ENCODE data around the gene ADGRG1.

The ADGRG1 gene

DNA sequence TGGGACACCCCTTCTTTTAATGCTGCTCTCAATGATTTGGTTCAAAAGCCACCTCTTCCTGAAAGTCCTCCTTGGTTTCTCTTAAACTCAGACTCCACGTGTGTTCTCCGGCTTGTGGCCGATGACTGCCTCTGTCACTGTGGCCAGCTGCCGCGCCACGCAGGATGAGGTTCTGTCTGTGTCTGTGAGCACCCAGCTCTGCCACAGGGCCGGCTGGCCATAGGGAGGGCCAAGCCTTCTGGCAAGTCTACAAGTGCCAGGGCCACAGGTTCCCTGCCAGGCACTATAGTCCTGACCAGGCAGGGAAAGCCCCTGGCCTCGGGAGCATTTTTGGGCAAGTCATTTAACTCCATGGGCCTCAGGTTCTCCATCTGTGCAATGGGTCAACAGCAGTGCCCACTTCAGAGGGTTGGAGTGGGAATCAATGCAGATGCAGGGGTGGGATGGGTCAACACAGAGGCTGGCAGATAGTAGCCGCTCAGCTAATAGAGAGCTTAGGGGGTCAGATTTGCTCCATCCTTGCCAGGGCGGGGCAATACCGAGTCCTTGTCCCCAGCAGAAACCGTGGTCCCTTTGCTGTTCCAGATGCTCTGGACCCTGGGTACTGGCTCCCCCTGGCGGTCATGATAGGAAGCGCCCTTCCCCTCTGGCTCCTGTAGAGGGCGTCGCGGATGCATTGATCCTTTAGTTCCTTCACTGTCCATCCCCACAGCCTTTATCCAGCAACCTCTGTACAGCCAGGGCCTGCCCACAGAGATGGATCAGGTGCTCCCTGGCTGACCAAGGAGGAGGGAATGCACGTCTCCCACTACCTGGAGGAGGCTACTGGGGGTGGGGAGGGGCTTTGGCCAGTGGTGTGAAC is 20.4 kb downstream of the ADGRG1 start:
- Histone ChIP-seq H3K4me1 (no peaks in the 10 kb centered on the region), H3K9me3 (no peaks in the 10 kb centered on the region), H3K27me3 (ENCODE audit: low read depth) (no peaks in the 10 kb centered on the region), H3K36me3 (replicated peaks) (no peaks in the 10 kb centered on the region), H3K4me3 (no peak overlapping the region)
- in situ Hi-C loops (cut with MboI; ENCODE audit: low sequenced_read_pairs), result no loop called here
- peak; percentile 51 to 88 for DNase-seq (ENCODE audit: low spot score in 2 of 2)

DNA sequence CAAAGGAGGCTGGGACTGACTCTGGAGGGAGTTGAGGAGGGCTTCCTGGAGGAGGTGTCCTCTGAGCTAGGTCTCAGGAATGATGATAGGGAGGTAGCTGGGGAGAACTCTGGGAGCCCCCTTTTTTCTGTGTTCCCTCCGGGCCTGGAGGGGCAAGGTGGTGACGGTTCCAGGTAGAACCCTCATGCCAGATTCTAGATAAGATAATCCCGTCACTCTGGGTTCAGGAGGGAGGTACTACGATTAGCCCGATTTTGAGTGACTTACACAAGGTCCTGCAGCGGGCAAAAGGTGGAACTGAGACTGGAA is 21.0 kb downstream of the ADGRG1 start:
- no peaks in the 10 kb centered on the region for H3K36me3 ChIP-seq (replicated peaks)
- no peaks in the 10 kb centered on the region for H3K27me3 ChIP-seq (ENCODE audit: low read depth)
- in situ Hi-C loops (cut with MboI; ENCODE audit: low sequenced_read_pairs), result no loop called here
- DNase-seq (ENCODE audit: low spot score in 2 of 2), result no peak
- H3K4me1 ChIP-seq, result no peaks in the 10 kb centered on the region
- no peak overlapping the region for H3K4me3 ChIP-seq
- H3K9me3 ChIP-seq, result no peaks in the 10 kb centered on the region

DNA sequence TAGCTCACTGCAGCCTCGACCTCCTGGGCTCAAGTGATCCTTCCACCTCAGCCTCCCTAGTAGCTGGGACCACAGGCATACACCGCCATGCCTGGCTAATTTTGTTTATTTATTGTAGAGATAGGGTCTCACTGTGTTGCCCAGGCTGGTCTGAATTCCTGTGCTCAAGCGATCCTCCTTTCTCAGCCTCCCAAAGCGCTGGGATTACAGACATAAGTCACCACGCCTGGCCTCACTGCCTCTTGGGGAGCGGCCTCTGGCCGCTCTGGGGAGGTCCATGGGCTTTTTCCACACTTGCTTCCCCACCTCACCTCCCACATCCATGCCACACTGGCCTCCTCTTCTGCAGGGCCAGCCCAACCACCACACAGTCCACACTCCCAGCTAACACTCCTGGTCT is 21.4 kb downstream of the ADGRG1 start:
- Histone ChIP-seq H3K9me3 (no peaks in the 10 kb centered on the region), H3K27me3 (ENCODE audit: low read depth) (no peaks in the 10 kb centered on the region), H3K4me3 (no peak overlapping the region), H3K36me3 (replicated peaks) (no peaks in the 10 kb centered on the region), H3K4me1 (no peaks in the 10 kb centered on the region)
- DNase-seq (ENCODE audit: low spot score in 2 of 2), result no peak
- in situ Hi-C loops (cut with MboI; ENCODE audit: low sequenced_read_pairs), result no loop called here

DNA sequence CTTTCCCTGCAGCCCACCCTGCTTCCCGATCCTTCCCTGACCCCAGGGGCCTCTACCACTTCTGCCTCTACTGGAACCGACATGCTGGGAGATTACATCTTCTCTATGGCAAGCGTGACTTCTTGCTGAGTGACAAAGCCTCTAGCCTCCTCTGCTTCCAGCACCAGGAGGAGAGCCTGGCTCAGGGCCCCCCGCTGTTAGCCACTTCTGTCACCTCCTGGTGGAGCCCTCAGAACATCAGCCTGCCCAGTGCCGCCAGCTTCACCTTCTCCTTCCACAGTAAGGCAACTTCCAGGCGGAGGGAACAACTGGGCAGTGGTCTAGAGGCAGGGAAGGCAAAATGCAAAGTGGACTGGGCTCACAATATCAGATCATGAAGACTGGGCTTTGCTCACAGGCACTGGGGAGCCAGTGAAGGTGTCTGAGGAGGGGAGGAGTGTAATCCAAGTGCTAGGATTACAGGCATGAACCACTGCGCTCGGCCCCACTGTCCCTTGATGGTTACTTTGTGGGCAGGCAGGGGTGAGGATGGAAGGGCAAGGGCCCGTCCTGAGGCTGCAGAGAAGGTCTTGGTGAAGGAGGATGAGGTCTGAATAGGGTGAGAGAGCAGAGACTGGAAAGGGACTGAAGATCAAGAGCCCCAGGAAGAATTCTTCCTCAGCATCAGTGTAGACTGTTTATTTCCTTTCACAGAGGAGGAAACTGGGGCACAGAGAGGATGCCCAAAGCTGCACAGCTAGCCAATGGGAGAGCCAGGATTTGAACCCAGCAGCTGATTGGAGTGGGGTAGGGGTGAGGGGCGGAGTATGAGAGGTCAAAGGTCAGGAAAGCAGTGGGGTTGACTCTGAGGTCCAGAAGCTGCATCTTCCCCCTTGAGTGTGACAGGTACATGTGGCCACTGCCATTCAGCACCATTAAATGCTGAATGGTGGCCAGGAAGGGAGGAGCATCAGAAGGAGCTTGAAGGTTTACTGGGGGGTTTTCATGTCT is 23.2 kb downstream of the ADGRG1 start:
- in situ Hi-C loops (cut with MboI; ENCODE audit: low sequenced_read_pairs), result no loop called here
- H3K4me1 ChIP-seq, result no peaks in the 10 kb centered on the region
- no peak overlapping the region for H3K4me3 ChIP-seq
- no peak for DNase-seq (ENCODE audit: low spot score in 2 of 2)
- no peaks in the 10 kb centered on the region for H3K9me3 ChIP-seq
- no peaks in the 10 kb centered on the region for H3K27me3 ChIP-seq (ENCODE audit: low read depth)
- no peaks in the 10 kb centered on the region for H3K36me3 ChIP-seq (replicated peaks)

DNA sequence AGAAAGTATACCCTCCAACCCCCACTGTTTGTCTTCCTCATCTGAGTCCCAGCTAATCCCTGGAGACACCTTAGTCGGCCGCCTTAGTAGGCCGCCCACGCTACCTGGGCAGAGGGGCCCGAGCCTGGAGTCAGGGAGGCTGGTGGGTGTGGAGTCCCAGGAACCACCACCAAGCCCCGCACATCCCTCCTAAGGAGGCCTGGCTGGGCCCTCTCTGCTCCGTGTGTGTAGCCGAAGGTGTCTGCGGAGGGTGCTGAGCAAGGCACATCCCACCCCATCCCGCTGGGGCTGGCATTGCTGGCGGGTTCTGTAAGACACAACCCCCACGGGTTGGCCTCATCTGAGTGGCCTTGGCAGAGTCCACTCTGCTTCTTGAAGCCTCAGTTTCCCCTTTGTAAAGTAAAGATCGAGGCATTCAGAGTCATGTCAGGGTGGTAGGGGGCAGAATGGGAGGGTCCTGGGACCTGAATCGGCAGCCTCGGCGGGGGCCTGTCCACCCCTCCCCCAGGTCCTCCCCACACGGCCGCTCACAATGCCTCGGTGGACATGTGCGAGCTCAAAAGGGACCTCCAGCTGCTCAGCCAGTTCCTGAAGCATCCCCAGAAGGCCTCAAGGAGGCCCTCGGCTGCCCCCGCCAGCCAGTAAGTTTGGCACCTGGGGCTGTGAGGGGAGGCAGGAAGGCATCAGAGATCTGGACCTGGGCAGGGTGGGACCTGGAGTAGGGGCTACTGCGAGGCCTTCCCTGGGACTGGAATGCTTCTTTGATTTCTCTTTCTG is 24.5 kb downstream of the ADGRG1 start:
- in situ Hi-C loops (cut with MboI; ENCODE audit: low sequenced_read_pairs), result no loop called here
- H3K9me3 ChIP-seq, result no peaks in the 10 kb centered on the region
- no peaks in the 10 kb centered on the region for H3K4me1 ChIP-seq
- H3K4me3 ChIP-seq, result no peak overlapping the region
- H3K27me3 ChIP-seq (ENCODE audit: low read depth), result no peaks in the 10 kb centered on the region
- no peak for DNase-seq (ENCODE audit: low spot score in 2 of 2)
- no peaks in the 10 kb centered on the region for H3K36me3 ChIP-seq (replicated peaks)

DNA sequence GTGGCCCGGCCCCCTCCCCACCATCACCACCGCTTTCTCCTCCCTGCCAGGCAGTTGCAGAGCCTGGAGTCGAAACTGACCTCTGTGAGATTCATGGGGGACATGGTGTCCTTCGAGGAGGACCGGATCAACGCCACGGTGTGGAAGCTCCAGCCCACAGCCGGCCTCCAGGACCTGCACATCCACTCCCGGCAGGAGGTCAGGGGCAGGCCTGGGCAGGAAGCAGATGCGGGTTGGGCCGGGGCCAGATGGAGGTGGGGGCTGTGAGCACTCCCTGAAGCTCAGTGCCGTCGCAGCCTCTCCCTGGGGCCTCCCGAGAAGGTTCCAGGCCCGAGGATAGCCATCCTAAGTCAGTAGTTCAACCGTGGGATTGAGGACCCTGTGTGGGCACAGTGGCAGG is 25.5 kb downstream of the ADGRG1 start:
- H3K9me3 ChIP-seq, result no peaks in the 10 kb centered on the region
- no peak for DNase-seq (ENCODE audit: low spot score in 2 of 2)
- no peak overlapping the region for H3K4me3 ChIP-seq
- in situ Hi-C loops (cut with MboI; ENCODE audit: low sequenced_read_pairs), result no loop called here
- no peaks in the 10 kb centered on the region for H3K27me3 ChIP-seq (ENCODE audit: low read depth)
- H3K36me3 ChIP-seq (replicated peaks), result no peaks in the 10 kb centered on the region
- no peaks in the 10 kb centered on the region for H3K4me1 ChIP-seq

DNA sequence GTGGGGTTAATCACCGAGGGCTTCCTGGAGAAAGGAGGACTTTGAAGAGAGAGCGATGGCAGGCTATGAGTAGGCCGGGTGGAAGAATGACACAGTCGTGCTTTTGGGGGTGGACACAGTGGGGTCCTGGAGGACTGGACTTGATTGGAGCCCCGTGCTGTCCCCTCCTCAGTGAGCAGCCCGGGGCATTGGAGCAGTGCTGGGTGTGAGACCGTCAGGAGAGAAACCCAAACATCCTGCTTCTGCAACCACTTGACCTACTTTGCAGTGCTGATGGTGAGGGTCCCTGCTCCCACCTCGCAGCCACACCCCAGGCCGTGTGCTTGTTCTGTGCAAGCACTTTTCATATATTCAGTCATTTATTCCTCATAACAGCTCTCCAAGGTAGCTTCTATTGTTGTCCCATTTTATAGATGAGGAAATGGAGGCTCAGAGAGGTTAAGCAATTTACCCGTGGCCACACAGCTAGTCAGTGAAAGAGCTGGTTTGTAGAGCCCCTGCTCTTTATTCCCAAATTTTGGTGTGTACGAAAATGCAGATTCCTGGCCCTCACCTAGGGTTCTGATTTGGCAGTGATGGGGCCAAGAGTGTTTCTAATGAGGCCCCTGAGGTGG is 28.0 kb downstream of the ADGRG1 start:
- Histone ChIP-seq H3K4me3 (no peak overlapping the region), H3K36me3 (replicated peaks) (no peaks in the 10 kb centered on the region), H3K9me3 (no peaks in the 10 kb centered on the region), H3K27me3 (ENCODE audit: low read depth) (no peaks in the 10 kb centered on the region), H3K4me1 (no peaks in the 10 kb centered on the region)
- in situ Hi-C loops (cut with MboI; ENCODE audit: low sequenced_read_pairs), result no loop called here
- no peak for DNase-seq (ENCODE audit: low spot score in 2 of 2)

DNA sequence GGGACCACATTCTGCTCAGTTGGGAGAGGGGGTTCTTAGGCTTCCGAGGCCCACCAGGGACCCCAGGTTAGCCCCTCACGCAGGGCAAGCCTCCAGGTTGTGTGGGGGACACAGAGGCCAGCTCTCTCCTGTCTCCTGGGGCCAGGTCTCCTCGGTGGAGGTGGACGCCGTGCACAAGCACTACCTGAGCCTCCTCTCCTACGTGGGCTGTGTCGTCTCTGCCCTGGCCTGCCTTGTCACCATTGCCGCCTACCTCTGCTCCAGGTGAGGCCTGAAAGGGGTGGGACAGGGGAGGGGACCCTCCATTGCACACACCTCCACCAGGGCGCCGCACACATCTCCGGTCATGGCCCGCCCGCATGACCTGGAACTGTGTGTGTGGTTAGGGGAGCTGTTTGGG is 28.8 kb downstream of the ADGRG1 start:
- Histone ChIP-seq H3K4me3 (no peak overlapping the region), H3K27me3 (ENCODE audit: low read depth) (no peaks in the 10 kb centered on the region), H3K4me1 (no peaks in the 10 kb centered on the region), H3K9me3 (no peaks in the 10 kb centered on the region), H3K36me3 (replicated peaks) (no peaks in the 10 kb centered on the region)
- in situ Hi-C loops (cut with MboI; ENCODE audit: low sequenced_read_pairs), result no loop called here
- no peak for DNase-seq (ENCODE audit: low spot score in 2 of 2)

DNA sequence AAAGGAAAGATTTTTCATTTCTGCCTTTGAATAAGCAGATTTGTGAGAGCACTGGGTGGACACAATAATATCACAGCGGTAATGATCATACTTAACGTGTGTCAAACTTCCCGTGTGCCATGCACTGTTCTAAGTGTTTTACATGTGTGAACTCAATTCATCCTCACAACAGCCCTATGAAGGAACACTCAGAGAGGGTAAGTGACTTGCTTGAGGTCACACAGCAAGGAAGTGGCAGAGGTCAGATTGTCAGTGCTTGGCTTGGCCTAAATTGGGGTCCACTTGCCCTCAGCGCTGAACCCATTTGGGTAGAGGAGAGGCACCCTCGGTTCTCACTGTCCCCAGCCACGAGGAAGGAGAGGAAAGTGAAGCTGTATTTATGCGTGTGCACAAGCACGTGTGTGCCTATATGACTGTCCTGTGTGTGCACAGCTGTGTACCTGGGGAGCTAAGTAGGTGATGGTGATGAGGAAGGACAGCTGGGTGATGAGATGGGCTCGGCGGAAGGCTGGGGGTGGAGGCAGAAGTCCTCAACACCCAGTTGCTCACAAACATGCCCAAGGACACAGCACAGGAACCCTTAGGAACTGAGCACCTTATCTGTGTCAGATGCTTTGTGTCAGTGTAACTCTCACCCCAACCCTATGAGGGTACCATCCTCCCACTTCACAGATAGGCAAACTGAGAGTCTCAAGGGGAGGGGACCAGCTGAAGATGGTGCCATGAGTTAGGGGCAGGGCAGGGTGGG is 29.9 kb downstream of the ADGRG1 start:
- Histone ChIP-seq H3K27me3 (ENCODE audit: low read depth) (no peaks in the 10 kb centered on the region), H3K4me3 (no peak overlapping the region), H3K36me3 (replicated peaks) (no peaks in the 10 kb centered on the region), H3K4me1 (no peaks in the 10 kb centered on the region), H3K9me3 (no peaks in the 10 kb centered on the region)
- DNase-seq (ENCODE audit: low spot score in 2 of 2), result no peak
- in situ Hi-C loops (cut with MboI; ENCODE audit: low sequenced_read_pairs), result no loop called here

DNA sequence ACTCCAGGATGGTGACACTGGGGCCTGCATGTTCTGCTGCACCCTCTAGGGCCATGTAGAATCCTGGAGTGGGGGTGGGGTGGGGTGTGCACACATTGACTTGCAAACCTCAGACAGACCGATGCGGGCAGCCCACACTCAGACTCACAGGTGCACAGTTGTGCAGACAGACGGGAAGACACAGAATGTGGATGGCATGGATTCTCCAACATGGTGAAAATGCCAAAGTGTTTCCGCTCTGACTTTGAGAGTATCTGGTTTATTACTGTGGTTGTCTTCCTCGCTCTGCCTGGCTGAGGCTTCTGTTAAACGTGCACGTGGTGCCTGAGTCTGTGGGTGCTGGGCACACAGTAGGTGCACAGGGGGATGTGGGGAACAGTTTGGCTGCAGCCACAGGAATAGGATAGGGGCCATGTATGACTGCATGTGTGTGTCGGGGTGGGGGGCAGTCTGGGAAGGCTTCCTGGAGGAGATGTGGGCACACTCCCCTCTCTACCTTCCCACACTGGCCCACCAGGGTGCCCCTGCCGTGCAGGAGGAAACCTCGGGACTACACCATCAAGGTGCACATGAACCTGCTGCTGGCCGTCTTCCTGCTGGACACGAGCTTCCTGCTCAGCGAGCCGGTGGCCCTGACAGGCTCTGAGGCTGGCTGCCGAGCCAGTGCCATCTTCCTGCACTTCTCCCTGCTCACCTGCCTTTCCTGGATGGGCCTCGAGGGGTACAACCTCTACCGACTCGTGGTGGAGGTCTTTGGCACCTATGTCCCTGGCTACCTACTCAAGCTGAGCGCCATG is 30.6 kb downstream of the ADGRG1 start:
- in situ Hi-C loops (cut with MboI; ENCODE audit: low sequenced_read_pairs), result no loop called here
- Histone ChIP-seq H3K4me1 (no peaks in the 10 kb centered on the region), H3K27me3 (ENCODE audit: low read depth) (no peaks in the 10 kb centered on the region), H3K9me3 (no peaks in the 10 kb centered on the region), H3K4me3 (no peak overlapping the region), H3K36me3 (replicated peaks) (no peaks in the 10 kb centered on the region)
- no peak for DNase-seq (ENCODE audit: low spot score in 2 of 2)

DNA sequence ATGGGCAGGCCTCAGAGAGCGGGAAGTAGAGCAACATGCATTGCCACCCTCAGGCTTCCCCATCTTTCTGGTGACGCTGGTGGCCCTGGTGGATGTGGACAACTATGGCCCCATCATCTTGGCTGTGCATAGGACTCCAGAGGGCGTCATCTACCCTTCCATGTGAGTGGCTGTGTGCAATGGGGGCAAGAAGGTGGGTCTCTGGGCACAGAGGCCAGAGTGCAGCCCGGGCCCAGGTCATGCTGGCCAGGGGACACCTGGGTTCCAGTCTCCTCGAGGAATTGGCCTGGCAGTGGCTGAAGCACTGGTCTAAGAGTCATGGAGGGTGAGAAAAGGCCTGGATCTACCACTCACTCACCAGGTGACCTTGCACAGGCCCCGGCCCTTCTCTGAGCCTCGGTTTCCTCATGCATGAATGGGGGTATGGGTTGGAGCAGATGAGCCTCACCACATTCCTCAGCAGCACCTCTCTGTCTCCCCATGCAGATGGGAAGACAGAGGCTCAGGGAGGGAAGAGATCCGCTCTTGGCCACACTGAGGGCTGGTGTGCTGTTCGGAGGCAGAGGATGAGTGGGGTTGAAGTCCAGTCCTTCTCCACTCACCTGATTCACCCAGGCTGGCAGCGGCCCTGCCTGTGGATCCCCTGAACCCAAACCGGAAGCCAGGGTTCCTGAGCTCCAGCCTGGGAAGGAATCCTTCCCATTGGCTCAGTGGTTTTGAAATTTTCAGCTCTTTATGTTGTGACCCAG is 32.5 kb downstream of the ADGRG1 start:
- Histone ChIP-seq H3K27me3 (ENCODE audit: low read depth) (no peaks in the 10 kb centered on the region), H3K4me3 (no peak overlapping the region), H3K9me3 (no peaks in the 10 kb centered on the region), H3K36me3 (replicated peaks) (no peaks in the 10 kb centered on the region), H3K4me1 (no peaks in the 10 kb centered on the region)
- in situ Hi-C loops (cut with MboI; ENCODE audit: low sequenced_read_pairs), result no loop called here
- DNase-seq (ENCODE audit: low spot score in 2 of 2), result no peak

DNA sequence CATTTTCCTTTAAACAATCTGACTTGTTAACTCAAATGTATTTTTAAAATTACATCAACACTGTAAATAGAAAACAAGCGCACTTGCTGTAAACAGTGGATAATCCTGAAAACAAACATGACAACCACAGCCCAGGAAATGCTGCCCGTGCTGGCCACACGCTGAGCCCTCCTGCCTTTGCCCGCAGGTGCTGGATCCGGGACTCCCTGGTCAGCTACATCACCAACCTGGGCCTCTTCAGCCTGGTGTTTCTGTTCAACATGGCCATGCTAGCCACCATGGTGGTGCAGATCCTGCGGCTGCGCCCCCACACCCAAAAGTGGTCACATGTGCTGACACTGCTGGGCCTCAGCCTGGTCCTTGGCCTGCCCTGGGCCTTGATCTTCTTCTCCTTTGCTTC is 33.1 kb downstream of the ADGRG1 start:
- H3K4me3 ChIP-seq, result no peak overlapping the region
- in situ Hi-C loops (cut with MboI; ENCODE audit: low sequenced_read_pairs), result no loop called here
- no peaks in the 10 kb centered on the region for H3K36me3 ChIP-seq (replicated peaks)
- H3K4me1 ChIP-seq, result no peaks in the 10 kb centered on the region
- no peaks in the 10 kb centered on the region for H3K9me3 ChIP-seq
- DNase-seq (ENCODE audit: low spot score in 2 of 2), result no peak
- no peaks in the 10 kb centered on the region for H3K27me3 ChIP-seq (ENCODE audit: low read depth)
